Neural progenitor cell (in vitro differentiated cells): ENCODE data around the gene RAET1L. TPM values are rescaled to one million over a fixed set of nuclear protein-coding genes. Genes with fewer than 3 reads are reported as not detected.

ENCODE experiments used
- DNase-seq: peaks from one replicate; pipeline ENCODE4 v3.0.0-alpha.2; 2016; ENCODE audit warnings: low spot score
- H2AFZ ChIP-seq: fragments of 200-600 bp; sonication (generic); replicated peaks from 2 replicates; pipeline ENCODE4 v1.6.1; 2016; ENCODE audit warnings: antibody characterized with exemption
- H3F3A ChIP-seq: fragments of 200-600 bp; sonication (generic); 2 replicates; pipeline ENCODE4 v1.6.1; 2016; ENCODE audit warnings: antibody characterized with exemption, low read depth
- H3K27ac ChIP-seq: fragments of 200-600 bp; sonication (generic); 2 replicates; pipeline ENCODE4 v1.5.1; 2016; ENCODE audit warnings: mild to moderate bottlenecking
- H3K27me3 ChIP-seq: fragments of 200-600 bp; sonication (generic); 2 replicates; pipeline ENCODE4 v1.6.1; 2016; ENCODE audit warnings: mild to moderate bottlenecking, moderate library complexity
- H3K36me3 ChIP-seq: fragments of 200-600 bp; sonication (generic); 2 replicates; pipeline ENCODE4 v1.5.1; 2016
- H3K4me1 ChIP-seq: fragments of 200-600 bp; sonication (generic); 2 replicates; pipeline ENCODE4 v1.6.1; 2016; ENCODE audit warnings: mixed run types
- H3K4me2 ChIP-seq: fragments of 200-600 bp; sonication (generic); 2 replicates; pipeline ENCODE4 v1.6.1; 2016
- H3K4me3 ChIP-seq: fragments of 200-600 bp; sonication (generic); 2 replicates; pipeline ENCODE4 v1.5.1; 2016
- H3K79me2 ChIP-seq: fragments of 200-600 bp; sonication (generic); 2 replicates; pipeline ENCODE4 v1.6.1; 2016; ENCODE audit warnings: low read depth
- H3K9ac ChIP-seq: fragments of 200-600 bp; sonication (generic); 2 replicates; pipeline ENCODE4 v1.6.1; 2016
- H3K9me3 ChIP-seq: fragments of 200-600 bp; sonication (generic); 2 replicates; pipeline ENCODE4 v1.5.1; 2016; ENCODE audit warnings: low read depth
- H4K20me1 ChIP-seq: fragments of 200-600 bp; sonication (generic); 2 replicates; pipeline ENCODE4 v1.6.1; 2016; ENCODE audit warnings: low read depth
- H3K27ac Mint-ChIP-seq: 3 replicates; pipeline ENCODE4 v1.8.0; 2021; ENCODE audit warnings: mixed read lengths
- H3K27me3 Mint-ChIP-seq: 2 replicates; pipeline ENCODE4 v1.8.0; 2022; ENCODE audit warnings: low read depth, mild to moderate bottlenecking, inconsistent platforms, moderate library complexity, mixed read lengths; ENCODE audit not compliant: insufficient read depth
- H3K36me3 Mint-ChIP-seq: 3 replicates; pipeline ENCODE4 v1.8.0; 2021; ENCODE audit warnings: mixed read lengths
- H3K4me1 Mint-ChIP-seq: 3 replicates; pipeline ENCODE4 v1.8.0; 2021; ENCODE audit warnings: mixed read lengths
- H3K4me3 Mint-ChIP-seq: 3 replicates; pipeline ENCODE4 v1.8.0; 2021; ENCODE audit warnings: mild to moderate bottlenecking, moderate library complexity, mixed read lengths
- H3K9me3 Mint-ChIP-seq: 3 replicates; pipeline ENCODE4 v1.8.0; 2020; ENCODE audit warnings: mixed read lengths
- EZH2 ChIP-seq: fragments of 200-600 bp; sonication (generic); IDR thresholded peaks from 2 replicates; pipeline ENCODE4 v1.6.1; 2017; ENCODE audit warnings: antibody characterized with exemption, mild to moderate bottlenecking, moderate library complexity
- EZH2phosphoT487 ChIP-seq: fragments of 200-600 bp; sonication (generic); IDR thresholded peaks from 2 replicates; pipeline ENCODE4 v1.6.1; 2017; ENCODE audit warnings: antibody characterized with exemption
- total RNA-seq: library from RNA; depleted of rRNA; stranded (reverse); fragments of >200 nt; gene quantifications from 2 replicates; pipeline ENCODE4 v1.2.3, GENCODE V29; 2015; ENCODE audit warnings: low replicate concordance
- TF ChIP-seq, protein P1 (sequence below): fragments of 200-600 bp; sonication (generic); IDR thresholded peaks from 2 replicates; pipeline ENCODE4 v1.5.1; 2017; ENCODE audit warnings: antibody characterized with exemption, mild to moderate bottlenecking

The RAET1L gene
- total RNA-seq, 1 donor from 2014 or later = not detected

DNA sequence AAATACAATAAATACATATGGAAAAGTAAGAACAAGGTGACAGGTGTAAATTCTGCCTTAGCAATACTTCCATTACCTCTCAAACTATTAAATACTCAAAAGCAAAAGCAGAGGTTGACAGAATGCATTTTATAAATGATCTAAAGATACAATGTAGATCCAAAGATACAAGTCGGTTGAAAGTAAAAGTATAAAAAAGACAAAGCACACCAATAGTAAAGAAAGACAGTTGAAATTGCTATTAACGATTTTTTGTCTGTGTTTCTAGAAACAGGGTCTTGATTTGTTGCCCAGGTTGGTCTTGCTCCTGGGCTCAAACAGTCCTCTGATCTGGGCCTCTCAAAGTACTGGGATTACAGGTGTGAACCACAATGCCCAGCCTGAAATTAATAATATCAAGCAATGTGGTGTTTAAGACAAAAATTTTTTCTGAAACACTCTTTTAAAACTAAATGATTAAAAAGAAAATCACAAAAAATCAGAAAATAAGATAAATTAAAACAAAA is 37.7 kb downstream of the RAET1L start:
- peak; percentile 24 for TF ChIP-seq EZH2
- TF ChIP-seq, protein P1, sequence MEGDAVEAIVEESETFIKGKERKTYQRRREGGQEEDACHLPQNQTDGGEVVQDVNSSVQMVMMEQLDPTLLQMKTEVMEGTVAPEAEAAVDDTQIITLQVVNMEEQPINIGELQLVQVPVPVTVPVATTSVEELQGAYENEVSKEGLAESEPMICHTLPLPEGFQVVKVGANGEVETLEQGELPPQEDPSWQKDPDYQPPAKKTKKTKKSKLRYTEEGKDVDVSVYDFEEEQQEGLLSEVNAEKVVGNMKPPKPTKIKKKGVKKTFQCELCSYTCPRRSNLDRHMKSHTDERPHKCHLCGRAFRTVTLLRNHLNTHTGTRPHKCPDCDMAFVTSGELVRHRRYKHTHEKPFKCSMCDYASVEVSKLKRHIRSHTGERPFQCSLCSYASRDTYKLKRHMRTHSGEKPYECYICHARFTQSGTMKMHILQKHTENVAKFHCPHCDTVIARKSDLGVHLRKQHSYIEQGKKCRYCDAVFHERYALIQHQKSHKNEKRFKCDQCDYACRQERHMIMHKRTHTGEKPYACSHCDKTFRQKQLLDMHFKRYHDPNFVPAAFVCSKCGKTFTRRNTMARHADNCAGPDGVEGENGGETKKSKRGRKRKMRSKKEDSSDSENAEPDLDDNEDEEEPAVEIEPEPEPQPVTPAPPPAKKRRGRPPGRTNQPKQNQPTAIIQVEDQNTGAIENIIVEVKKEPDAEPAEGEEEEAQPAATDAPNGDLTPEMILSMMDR = no peak
- no peaks in the 10 kb centered on the region for H3K79me2 ChIP-seq
- DNase-seq = no peak

GRCh38 chr6:149985481-149985937 is 39.8 kb downstream of the RAET1L start:
- no peaks in the 10 kb centered on the region for H3K79me2 ChIP-seq
- H3K27ac ChIP-seq = no peak overlapping the region
- DNase-seq = no peak
- H3K27ac Mint-ChIP-seq = no peak overlapping the region
- TF ChIP-seq EZH2 = no peak
- TF ChIP-seq EZH2phosphoT487 = no peak
- TF ChIP-seq, protein P1 = no peak
- no peak overlapping the region for H3K4me2 ChIP-seq
- H4K20me1 ChIP-seq = peaks cover 24% of the 10 kb centered on the region
- peaks cover 35% of the 10 kb centered on the region for H3K9me3 Mint-ChIP-seq
- no peak overlapping the region for H3K4me3 Mint-ChIP-seq
- H3K9me3 ChIP-seq = peaks cover 4% of the 10 kb centered on the region
- no peak overlapping the region for H2AFZ ChIP-seq
- H3K36me3 ChIP-seq = no peaks in the 10 kb centered on the region
- H3K4me1 Mint-ChIP-seq = peaks cover 9% of the 10 kb centered on the region
- H3F3A ChIP-seq = peaks cover 12% of the 10 kb centered on the region
- H3K4me3 ChIP-seq = no peak overlapping the region
- H3K9ac ChIP-seq = no peak overlapping the region
- H3K27me3 Mint-ChIP-seq = peaks cover 93% of the 10 kb centered on the region
- H3K27me3 ChIP-seq = peaks cover 98% of the 10 kb centered on the region
- no peaks in the 10 kb centered on the region for H3K4me1 ChIP-seq
- peaks cover 2% of the 10 kb centered on the region for H3K36me3 Mint-ChIP-seq

More for the DNA sequence above, 37.7 kb downstream of the RAET1L start:
- H3K4me2 ChIP-seq = no peak overlapping the region
- no peak overlapping the region for H3K9ac ChIP-seq
- H3K36me3 Mint-ChIP-seq = peaks cover 2% of the 10 kb centered on the region
- H2AFZ ChIP-seq = no peak overlapping the region
- peaks cover 32% of the 10 kb centered on the region for H3K9me3 Mint-ChIP-seq
- H3K27me3 Mint-ChIP-seq = peaks cover 90% of the 10 kb centered on the region
- H3K9me3 ChIP-seq = peaks cover 4% of the 10 kb centered on the region
- peaks cover 98% of the 10 kb centered on the region for H3K27me3 ChIP-seq
- H3K4me1 ChIP-seq = no peaks in the 10 kb centered on the region
- no peaks in the 10 kb centered on the region for H3K36me3 ChIP-seq
- peaks cover 11% of the 10 kb centered on the region for H3F3A ChIP-seq
- H4K20me1 ChIP-seq = peaks cover 31% of the 10 kb centered on the region
- H3K4me1 Mint-ChIP-seq = peaks cover 16% of the 10 kb centered on the region
- no peak overlapping the region for H3K27ac Mint-ChIP-seq
- no peak overlapping the region for H3K4me3 ChIP-seq
- no peak overlapping the region for H3K4me3 Mint-ChIP-seq
- H3K27ac ChIP-seq = no peak overlapping the region

- Mint-ChIP-seq H3K9me3 (peaks cover 32% of the 10 kb centered on the region), H3K36me3 (peaks cover 2% of the 10 kb centered on the region), H3K4me1 (peaks cover 2% of the 10 kb centered on the region), H3K27ac (no peak overlapping the region), H3K4me3 (no peak overlapping the region), H3K27me3 (peaks cover 91% of the 10 kb centered on the region)
- Histone ChIP-seq H3K4me3 (no peak overlapping the region), H3F3A (peaks cover 10% of the 10 kb centered on the region), H3K4me1 (no peaks in the 10 kb centered on the region), H3K9me3 (peaks cover 4% of the 10 kb centered on the region), H4K20me1 (peaks cover 18% of the 10 kb centered on the region), H3K27ac (no peak overlapping the region), H3K4me2 (no peak overlapping the region), H3K27me3 (peaks cover 98% of the 10 kb centered on the region), H3K36me3 (no peaks in the 10 kb centered on the region), H2AFZ (no peak overlapping the region), H3K9ac (no peak overlapping the region), H3K79me2 (no peaks in the 10 kb centered on the region)
- DNase-seq = no peak
- TF ChIP-seq EZH2phosphoT487 (no peak), EZH2 (peak; percentile 77)
- TF ChIP-seq, protein P1 = no peak
Observed at GRCh38 chr6:149984773-149985172, 40.6 kb downstream of the RAET1L start.
